IMR-90 (cell line): ENCODE results near the gene FLACC1. TPM values are rescaled to one million over a fixed set of nuclear protein-coding genes. Genes with fewer than 3 reads are reported as not detected.

Experiments used
- ATAC-seq: fragments of 200-7000 bp; cut with Tn5 transposase; 2 replicates; pipeline ENCODE4 v1.9.1; 2020; ENCODE audit warnings: low read depth, mild to moderate bottlenecking, moderate library complexity
- BruUV-seq: library from RNA; stranded (reverse); fragments of 400-500 nt; replicated peaks from 2 replicates; lab custom pipeline; 2021; lab: Mats Ljungman, UMichigan
- CTCF ChIA-PET: fragments of 300-600 bp; formaldehyde crosslinking; extraction: SDS; loops from one replicate; lab custom pipeline; 2021; ENCODE audit warnings: antibody characterized with exemption; lab: Yijun Ruan, JAX
- POLR2A ChIA-PET: fragments of 300-600 bp; sonication (Branson Sonifier 250); formaldehyde crosslinking; loops from one replicate; lab custom pipeline; 2022; ENCODE audit warnings: antibody characterized with exemption; ENCODE audit not compliant: unreplicated experiment; lab: Charles Lee
- DNase-seq: peaks from one replicate; pipeline ENCODE4 v3.0.0; 2013
- H2AFZ ChIP-seq: replicated peaks from 2 replicates; pipeline ENCODE3; 2013; ENCODE audit warnings: low read length, mild to moderate bottlenecking; ENCODE audit not compliant: poor library complexity
- H2AK5ac ChIP-seq: 2 replicates; pipeline ENCODE4 v1.6.1; 2013; ENCODE audit warnings: low read depth, low read length, inconsistent platforms
- H2AK9ac ChIP-seq: replicated peaks from 2 replicates; pipeline ENCODE3; 2013; ENCODE audit warnings: mild to moderate bottlenecking, low read depth, low read length, moderate library complexity; ENCODE audit not compliant: poor library complexity
- H2BK120ac ChIP-seq: 2 replicates; pipeline ENCODE4 v1.6.1; 2013; ENCODE audit warnings: low read depth, low read length, inconsistent platforms
- H2BK15ac ChIP-seq: 3 replicates; pipeline ENCODE4 v1.6.1; 2013; ENCODE audit warnings: low read depth, low read length, inconsistent platforms
- H2BK20ac ChIP-seq: 2 replicates; pipeline ENCODE4 v1.6.1; 2013; ENCODE audit warnings: low read depth, mild to moderate bottlenecking, inconsistent platforms, low read length, moderate library complexity
- H2BK5ac ChIP-seq: 2 replicates; pipeline ENCODE4 v1.6.1; 2013; ENCODE audit warnings: mild to moderate bottlenecking, low read depth, low read length, inconsistent platforms; ENCODE audit not compliant: poor library complexity, severe bottlenecking
- H3K14ac ChIP-seq: replicated peaks from 2 replicates; pipeline ENCODE4 v1.6.1; 2013; ENCODE audit warnings: low read depth, low read length, inconsistent platforms
- H3K18ac ChIP-seq: 2 replicates; pipeline ENCODE4 v1.6.1; 2013; ENCODE audit warnings: low read depth, low read length, control low read depth
- H3K23ac ChIP-seq: 2 replicates; pipeline ENCODE4 v1.6.1; 2013; ENCODE audit warnings: low read depth, low read length, inconsistent platforms
- H3K27ac ChIP-seq: 2 replicates; pipeline ENCODE4 v1.5.1; 2013; ENCODE audit warnings: mild to moderate bottlenecking, control low read depth, low read length; ENCODE audit not compliant: insufficient read depth
- H3K27me3 ChIP-seq: 2 replicates; pipeline ENCODE4 v1.6.1; 2013; ENCODE audit warnings: low read length; ENCODE audit not compliant: control insufficient read depth, insufficient read depth
- H3K36me3 ChIP-seq: 2 replicates; pipeline ENCODE4 v1.6.1; 2013; ENCODE audit warnings: low read length, mixed read lengths; ENCODE audit not compliant: control insufficient read depth, insufficient read depth
- H3K4ac ChIP-seq: 2 replicates; pipeline ENCODE4 v1.6.1; 2013; ENCODE audit warnings: low read depth, low read length, inconsistent platforms
- H3K4me1 ChIP-seq: 2 replicates; pipeline ENCODE4 v1.6.1; 2013; ENCODE audit warnings: low read length, mixed read lengths; ENCODE audit not compliant: control insufficient read depth, insufficient read depth
- H3K4me2 ChIP-seq: 2 replicates; pipeline ENCODE4 v1.6.1; 2013; ENCODE audit warnings: low read depth, mild to moderate bottlenecking, control low read depth, low read length, moderate library complexity
- H3K4me3 ChIP-seq: 2 replicates; pipeline ENCODE4 v1.5.1; 2013; ENCODE audit warnings: low read depth, mild to moderate bottlenecking, control low read depth, low read length, moderate library complexity; ENCODE audit not compliant: insufficient read depth
- H3K56ac ChIP-seq: 2 replicates; pipeline ENCODE4 v1.6.1; 2013; ENCODE audit warnings: low read length, inconsistent platforms; ENCODE audit not compliant: insufficient read depth; ENCODE audit errors: extremely low read depth
- H3K79me1 ChIP-seq, 2 experiments: 2 replicates each; pipeline ENCODE4 v1.6.1; 2013; ENCODE audit warnings: low read length in 2 of 2, inconsistent platforms in 1 of 2, low read depth in 1 of 2
- H3K9ac ChIP-seq: 2 replicates; pipeline ENCODE4 v1.6.1; 2013; ENCODE audit warnings: low read depth, low read length, control low read depth
- H3K9me1 ChIP-seq: 2 replicates; pipeline ENCODE4 v1.6.1; 2013; ENCODE audit warnings: low read length, inconsistent platforms; ENCODE audit not compliant: insufficient read depth
- H3K9me3 ChIP-seq: 2 replicates; pipeline ENCODE4 v1.6.1; 2013; ENCODE audit warnings: low read length; ENCODE audit not compliant: control insufficient read depth, insufficient read depth
- H4K20me1 ChIP-seq: 2 replicates; pipeline ENCODE4 v1.6.1; 2013; ENCODE audit warnings: low read length, inconsistent platforms; ENCODE audit not compliant: insufficient read depth
- H4K5ac ChIP-seq: 2 replicates; pipeline ENCODE4 v1.6.1; 2013; ENCODE audit warnings: mild to moderate bottlenecking, low read depth, low read length, control low read depth
- H4K8ac ChIP-seq, 2 experiments: 2 replicates each; pipeline ENCODE4 v1.6.1; 2013; ENCODE audit warnings: low read depth in 2 of 2, low read length in 2 of 2, control low read depth in 1 of 2, inconsistent platforms in 1 of 2
- H4K91ac ChIP-seq: 2 replicates; pipeline ENCODE4 v1.6.1; 2013; ENCODE audit warnings: low read depth, low read length, inconsistent platforms; ENCODE audit not compliant: insufficient read depth
- BHLHE40 ChIP-seq: fragments of 150-350 bp; IDR thresholded peaks from 2 replicates; pipeline ENCODE4 v1.6.1; 2016; ENCODE audit warnings: mild to moderate bottlenecking, low read depth, low read length
- CEBPB ChIP-seq: IDR thresholded peaks from 2 replicates; pipeline ENCODE4 v1.6.1; 2012; ENCODE audit warnings: low read depth, low read length, improper control_type of control experiment
- CHD1 ChIP-seq: IDR thresholded peaks from 2 replicates; pipeline ENCODE4 v1.6.1; 2012; ENCODE audit warnings: low read depth, low read length, improper control_type of control experiment
- FOS ChIP-seq: fragments of 150-350 bp; IDR thresholded peaks from 2 replicates; pipeline ENCODE4 v1.6.1; 2016; ENCODE audit warnings: low read depth, low read length
- MAFK ChIP-seq: IDR thresholded peaks from 2 replicates; pipeline ENCODE4 v1.6.1; 2012; ENCODE audit warnings: low read depth, low read length, improper control_type of control experiment
- MAZ ChIP-seq: IDR thresholded peaks from 2 replicates; pipeline ENCODE4 v1.6.1; 2012; ENCODE audit warnings: low read depth, mild to moderate bottlenecking, low read length, improper control_type of control experiment, moderate library complexity, borderline replicate concordance
- MXI1 ChIP-seq: IDR thresholded peaks from 2 replicates; pipeline ENCODE4 v1.6.1; 2012; ENCODE audit warnings: low read depth, mild to moderate bottlenecking, low read length, moderate library complexity, borderline replicate concordance
- NFE2L2 ChIP-seq: fragments of 150-350 bp; IDR thresholded peaks from 2 replicates; pipeline ENCODE4 v1.6.1; 2016; ENCODE audit warnings: low read depth, mild to moderate bottlenecking, low read length
- POLR2A ChIP-seq: IDR thresholded peaks from 2 replicates; pipeline ENCODE4 v1.6.1; 2012; ENCODE audit warnings: mild to moderate bottlenecking, low read depth, low read length
- RAD21 ChIP-seq: IDR thresholded peaks from 2 replicates; pipeline ENCODE4 v1.6.1; 2012; ENCODE audit warnings: low read length, improper control_type of control experiment
- RCOR1 ChIP-seq: IDR thresholded peaks from 2 replicates; pipeline ENCODE4 v1.6.1; 2012; ENCODE audit warnings: mild to moderate bottlenecking, low read length, improper control_type of control experiment; ENCODE audit not compliant: insufficient replicate concordance
- RFX5 ChIP-seq: IDR thresholded peaks from 2 replicates; pipeline ENCODE4 v1.8.0; 2012; ENCODE audit warnings: low read depth, mild to moderate bottlenecking, low read length, moderate library complexity
- SMC3 ChIP-seq: fragments of 150-350 bp; IDR thresholded peaks from 2 replicates; pipeline ENCODE4 v1.6.1; 2016; ENCODE audit warnings: low read depth, mild to moderate bottlenecking, antibody characterized with exemption, low read length, moderate library complexity
- WGBS, 2 experiments: methylation state at CpG; one replicate each; pipeline versions ENCODE4 v1.1.5 to v1.1.7; 2013; ENCODE audit warnings: missing lambda C conversion rate in 2 of 2; ENCODE audit not compliant: insufficient read length in 1 of 2; ENCODE audit errors: extremely low coverage in 2 of 2; 5-methylcytosine and 5-hydroxymethylcytosine counted together
- dilution Hi-C: fragments of 300-500 bp; cut with HindIII; formaldehyde crosslinking; loops from one replicate; pipeline ENCODE4 v1.14.3; 2018; ENCODE audit warnings: low sequenced_read_pairs; ENCODE audit not compliant: unreplicated experiment
- in situ Hi-C: fragments of 300-500 bp; cut with MboI; formaldehyde crosslinking; loops from 3 replicates; pipeline ENCODE4 v1.14.3; 2019; ENCODE audit warnings: low sequenced_read_pairs, inconsistent platforms, mixed read lengths
- intact Hi-C: fragments of 100-400 bp; cut with micrococcal nuclease; formaldehyde crosslinking; loops from 2 replicates; pipeline ENCODE4 v1.10.0; 2022
- polyA plus RNA-seq, 3 experiments: library from polyadenylated mRNA; depleted of rRNA; stranded (reverse); fragments of >200 nt; gene quantifications; 2 replicates each; pipeline ENCODE4 v1.2.3, GENCODE V29; 2012; ENCODE audit warnings: low replicate concordance in 1 of 3
- total RNA-seq: library from RNA; depleted of rRNA; stranded (reverse); fragments of >200 nt; gene quantifications from 2 replicates; pipeline ENCODE4 v1.2.3, GENCODE V29; 2012
- TF ChIP-seq, protein P1 (sequence below): fragments of 150-350 bp; IDR thresholded peaks from 2 replicates; pipeline ENCODE4 v1.6.1; 2017; ENCODE audit warnings: mild to moderate bottlenecking, antibody characterized with exemption, low read length, low read depth
- TF ChIP-seq, protein P2 (sequence below): fragments of 150-350 bp; IDR thresholded peaks from 2 replicates; pipeline ENCODE4 v1.6.1; 2016; ENCODE audit warnings: low read depth, mild to moderate bottlenecking, low read length, moderate library complexity, borderline replicate concordance
- TF ChIP-seq, protein P3 (sequence below): conservative IDR thresholded peaks from 2 replicates; pipeline ENCODE4 v1.5.1; 2012; ENCODE audit warnings: mild to moderate bottlenecking, low read depth, low read length, improper control_type of control experiment

FLACC1 gene
- total and polyA plus RNA-seq, 2 of the 4 experiments (the other 2 are of a cell fraction) = 0.32 to 0.54 TPM

DNA sequence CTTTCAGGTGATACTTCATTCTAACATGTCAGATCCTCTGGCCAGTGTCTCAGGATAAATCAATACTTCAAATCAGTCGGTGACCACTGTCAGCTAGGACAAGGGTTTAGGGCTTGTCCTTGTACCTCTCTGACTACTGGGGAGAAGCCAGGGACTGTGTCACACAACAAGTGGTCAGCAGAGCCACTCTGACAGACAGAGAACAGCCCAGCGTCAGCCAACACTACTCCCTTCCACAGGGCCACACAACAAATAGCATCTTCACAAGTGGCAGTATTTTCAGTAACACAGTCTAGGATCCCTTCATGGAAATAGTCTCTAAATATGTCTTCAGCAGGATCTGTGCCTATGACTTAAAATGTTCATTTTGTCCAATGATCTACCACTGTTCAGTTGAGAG, 14.2 kb downstream of the FLACC1 start:
- Histone ChIP-seq H2AFZ (no peak overlapping the region), H3K4ac (no peak overlapping the region), H2AK5ac (no peak overlapping the region), H3K4me3 (no peak overlapping the region), H3K9me1 (no peaks in the 10 kb centered on the region; the same call in 1 of the 2 replicates), H4K8ac (no peak overlapping the region), H3K79me1 (no peaks in the 10 kb centered on the region), H4K20me1 (no peaks in the 10 kb centered on the region), H2AK9ac (no peak overlapping the region), H3K4me1 (no peaks in the 10 kb centered on the region), H4K5ac (no peak overlapping the region), H3K9me3 (no peaks in the 10 kb centered on the region), H3K36me3 (no peaks in the 10 kb centered on the region), H2BK20ac (no peak overlapping the region), H3K56ac (no peak overlapping the region), H3K23ac (no peak overlapping the region), H3K4me2 (no peak overlapping the region), H3K18ac (no peak overlapping the region), H3K27me3 (no peaks in the 10 kb centered on the region), H3K27ac (no peak overlapping the region), H2BK5ac (no peak overlapping the region), H3K14ac (no peak overlapping the region), H3K9ac (no peak overlapping the region), H2BK120ac (no peak overlapping the region), H2BK15ac (no peak overlapping the region), H4K91ac (no peak overlapping the region)
- dilution Hi-C loops (no loop called here), in situ Hi-C loops (no loop called here), intact Hi-C loops (no loop called here)
- ATAC-seq (no peak), DNase-seq (no peak)
- BruUV-seq = no TSS peak
- POLR2A ChIA-PET = interaction anchor here (0.5 kb wide), 1 partner anchor 12 kb away, joined by 14 read pairs; no protein-coding TSS in a partner anchor
- TF ChIP-seq SMC3 (no peak), RFX5 (no peak), MXI1 (no peak), MAZ (no peak), POLR2A (no peak), CEBPB (no peak), FOS (no peak), RCOR1 (no peak), RAD21 (no peak), CHD1 (no peak), NFE2L2 (no peak), BHLHE40 (no peak), MAFK (no peak)
- TF ChIP-seq, protein P1, sequence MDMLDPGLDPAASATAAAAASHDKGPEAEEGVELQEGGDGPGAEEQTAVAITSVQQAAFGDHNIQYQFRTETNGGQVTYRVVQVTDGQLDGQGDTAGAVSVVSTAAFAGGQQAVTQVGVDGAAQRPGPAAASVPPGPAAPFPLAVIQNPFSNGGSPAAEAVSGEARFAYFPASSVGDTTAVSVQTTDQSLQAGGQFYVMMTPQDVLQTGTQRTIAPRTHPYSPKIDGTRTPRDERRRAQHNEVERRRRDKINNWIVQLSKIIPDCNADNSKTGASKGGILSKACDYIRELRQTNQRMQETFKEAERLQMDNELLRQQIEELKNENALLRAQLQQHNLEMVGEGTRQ = no peak
- TF ChIP-seq, protein P2, sequence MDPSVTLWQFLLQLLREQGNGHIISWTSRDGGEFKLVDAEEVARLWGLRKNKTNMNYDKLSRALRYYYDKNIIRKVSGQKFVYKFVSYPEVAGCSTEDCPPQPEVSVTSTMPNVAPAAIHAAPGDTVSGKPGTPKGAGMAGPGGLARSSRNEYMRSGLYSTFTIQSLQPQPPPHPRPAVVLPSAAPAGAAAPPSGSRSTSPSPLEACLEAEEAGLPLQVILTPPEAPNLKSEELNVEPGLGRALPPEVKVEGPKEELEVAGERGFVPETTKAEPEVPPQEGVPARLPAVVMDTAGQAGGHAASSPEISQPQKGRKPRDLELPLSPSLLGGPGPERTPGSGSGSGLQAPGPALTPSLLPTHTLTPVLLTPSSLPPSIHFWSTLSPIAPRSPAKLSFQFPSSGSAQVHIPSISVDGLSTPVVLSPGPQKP = no peak
- TF ChIP-seq, protein P3, sequence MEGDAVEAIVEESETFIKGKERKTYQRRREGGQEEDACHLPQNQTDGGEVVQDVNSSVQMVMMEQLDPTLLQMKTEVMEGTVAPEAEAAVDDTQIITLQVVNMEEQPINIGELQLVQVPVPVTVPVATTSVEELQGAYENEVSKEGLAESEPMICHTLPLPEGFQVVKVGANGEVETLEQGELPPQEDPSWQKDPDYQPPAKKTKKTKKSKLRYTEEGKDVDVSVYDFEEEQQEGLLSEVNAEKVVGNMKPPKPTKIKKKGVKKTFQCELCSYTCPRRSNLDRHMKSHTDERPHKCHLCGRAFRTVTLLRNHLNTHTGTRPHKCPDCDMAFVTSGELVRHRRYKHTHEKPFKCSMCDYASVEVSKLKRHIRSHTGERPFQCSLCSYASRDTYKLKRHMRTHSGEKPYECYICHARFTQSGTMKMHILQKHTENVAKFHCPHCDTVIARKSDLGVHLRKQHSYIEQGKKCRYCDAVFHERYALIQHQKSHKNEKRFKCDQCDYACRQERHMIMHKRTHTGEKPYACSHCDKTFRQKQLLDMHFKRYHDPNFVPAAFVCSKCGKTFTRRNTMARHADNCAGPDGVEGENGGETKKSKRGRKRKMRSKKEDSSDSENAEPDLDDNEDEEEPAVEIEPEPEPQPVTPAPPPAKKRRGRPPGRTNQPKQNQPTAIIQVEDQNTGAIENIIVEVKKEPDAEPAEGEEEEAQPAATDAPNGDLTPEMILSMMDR = no peak
- WGBS, 2 experiments = 53% methylated on average over 2 of the region's 2 CpGs; no CpG with 5 or more reads in 1 of the 2 experiments
- CTCF ChIA-PET = no interaction called here
